ENCODE measurements around the gene CCNDBP1.
"Not testable (repeated sequence)": the region's sequence is repeated elsewhere in the genome, so short reads cannot be mapped to it uniquely, and the experiment has no call there.

The CCNDBP1 gene

GRCh38 chr15:43153269-43153668, 31.9 kb upstream of the CCNDBP1 start:
- no peak for TF ChIP-seq CTCF (IDR thresholded peaks at IDR 0.05; ENCODE audit: borderline replicate concordance, extremely low read depth, low read length, poor library complexity, severe bottlenecking)
- no peak for TF ChIP-seq EZH2 (IDR thresholded peaks at IDR 0.05; ENCODE audit: borderline replicate concordance, low read depth, low read length, severe bottlenecking)
- no peak overlapping the region for H2AFZ ChIP-seq (ENCODE audit: low read depth, low read length)
- H3K79me2 ChIP-seq (ENCODE audit: insufficient read depth, low read length) = no peaks in the 10 kb centered on the region
- H3K27ac ChIP-seq (ENCODE audit: low read length) = no peak overlapping the region
- H3K4me3 ChIP-seq (ENCODE audit: low read depth in 1 of 2, low read length in 2 of 2) = no peak overlapping the region
- no peak overlapping the region for H3K9ac ChIP-seq (ENCODE audit: low read depth, low read length)
- no peak overlapping the region for H3K4me2 ChIP-seq (ENCODE audit: insufficient read depth, low read length)
- ATAC-seq (ENCODE audit: insufficient read depth, low read depth) (no peak), DNase-seq (no peak)
- H3K27me3 ChIP-seq (ENCODE audit: insufficient read depth, low read length, poor library complexity) = no peaks in the 10 kb centered on the region
- no peaks in the 10 kb centered on the region for H3K9me3 ChIP-seq (ENCODE audit: insufficient read depth, low read length, severe bottlenecking)
- no peaks in the 10 kb centered on the region for H3K4me1 ChIP-seq (ENCODE audit: insufficient read depth, low read length)
- no peaks in the 10 kb centered on the region for H4K20me1 ChIP-seq (ENCODE audit: insufficient read depth, low read length)
- H3K36me3 ChIP-seq (ENCODE audit: insufficient read depth, low read length) = peaks cover 19% of the 10 kb centered on the region

GRCh38 chr15:43165801-43166325, 19.3 kb upstream of the CCNDBP1 start:
- no peak for ATAC-seq (ENCODE audit: insufficient read depth, low read depth)
- no peak for TF ChIP-seq EZH2 (IDR thresholded peaks at IDR 0.05; ENCODE audit: borderline replicate concordance, low read depth, low read length, severe bottlenecking)
- no peak for TF ChIP-seq CTCF (IDR thresholded peaks at IDR 0.05; ENCODE audit: borderline replicate concordance, extremely low read depth, low read length, poor library complexity, severe bottlenecking)
- no peak for DNase-seq
- Histone ChIP-seq H3K9me3 (ENCODE audit: insufficient read depth, low read length, severe bottlenecking) (no peaks in the 10 kb centered on the region), H3K27ac (ENCODE audit: low read length) (no peak overlapping the region), H3K4me1 (ENCODE audit: insufficient read depth, low read length) (no peaks in the 10 kb centered on the region), H3K4me3 (ENCODE audit: low read depth in 1 of 2, low read length in 2 of 2) (no peak overlapping the region), H3K79me2 (ENCODE audit: insufficient read depth, low read length) (no peaks in the 10 kb centered on the region), H3K27me3 (ENCODE audit: insufficient read depth, low read length, poor library complexity) (no peaks in the 10 kb centered on the region), H3K36me3 (ENCODE audit: insufficient read depth, low read length) (peaks cover 6% of the 10 kb centered on the region; the same call in 1 of the 2 replicates), H3K4me2 (ENCODE audit: insufficient read depth, low read length) (no peak overlapping the region), H3K9ac (ENCODE audit: low read depth, low read length) (no peak overlapping the region), H4K20me1 (ENCODE audit: insufficient read depth, low read length) (no peaks in the 10 kb centered on the region), H2AFZ (ENCODE audit: low read depth, low read length) (no peak overlapping the region)

GRCh38 chr15:43167261-43167660, 17.9 kb upstream of the CCNDBP1 start:
- H3K4me2 ChIP-seq (ENCODE audit: insufficient read depth, low read length); H3K27ac ChIP-seq (ENCODE audit: low read length); DNase-seq; H3K9me3 ChIP-seq (ENCODE audit: insufficient read depth, low read length, severe bottlenecking); H3K4me1 ChIP-seq (ENCODE audit: insufficient read depth, low read length); H3K4me3 ChIP-seq (ENCODE audit: low read depth in 1 of 2, low read length in 2 of 2); H3K79me2 ChIP-seq (ENCODE audit: insufficient read depth, low read length); H3K27me3 ChIP-seq (ENCODE audit: insufficient read depth, low read length, poor library complexity); H4K20me1 ChIP-seq (ENCODE audit: insufficient read depth, low read length); H3K9ac ChIP-seq (ENCODE audit: low read depth, low read length); H3K36me3 ChIP-seq (ENCODE audit: insufficient read depth, low read length); H2AFZ ChIP-seq (ENCODE audit: low read depth, low read length); ATAC-seq (ENCODE audit: insufficient read depth, low read depth): not testable (repeated sequence)

- H3K79me2 ChIP-seq (ENCODE audit: insufficient read depth, low read length) = no peaks in the 10 kb centered on the region
- H3K27ac ChIP-seq (ENCODE audit: low read length) = no peak overlapping the region
- H3K27me3 ChIP-seq (ENCODE audit: insufficient read depth, low read length, poor library complexity) = no peaks in the 10 kb centered on the region
- H3K4me3 ChIP-seq (ENCODE audit: low read depth in 1 of 2, low read length in 2 of 2) = no peak overlapping the region
- H3K4me2 ChIP-seq (ENCODE audit: insufficient read depth, low read length) = no peak overlapping the region
- peaks cover 16% of the 10 kb centered on the region; the same call in 1 of the 2 replicates for H3K36me3 ChIP-seq (ENCODE audit: insufficient read depth, low read length)
- DNase-seq = no peak
- no peak overlapping the region for H2AFZ ChIP-seq (ENCODE audit: low read depth, low read length)
- no peaks in the 10 kb centered on the region for H3K9me3 ChIP-seq (ENCODE audit: insufficient read depth, low read length, severe bottlenecking)
- H3K9ac ChIP-seq (ENCODE audit: low read depth, low read length) = no peak overlapping the region
- H3K4me1 ChIP-seq (ENCODE audit: insufficient read depth, low read length) = no peaks in the 10 kb centered on the region
- no peak for ATAC-seq (ENCODE audit: insufficient read depth, low read depth)
- H4K20me1 ChIP-seq (ENCODE audit: insufficient read depth, low read length) = no peaks in the 10 kb centered on the region
- no peak for TF ChIP-seq CTCF (IDR thresholded peaks at IDR 0.05; ENCODE audit: borderline replicate concordance, extremely low read depth, low read length, poor library complexity, severe bottlenecking)
- TF ChIP-seq EZH2 (IDR thresholded peaks at IDR 0.05; ENCODE audit: borderline replicate concordance, low read depth, low read length, severe bottlenecking) = no peak
These were observed 16.8 kb upstream of the CCNDBP1 start for GRCh38 chr15:43168192-43169107.

Data from DND-41 (cell line).